Right cardiac atrium (tissue), 5 donors: ENCODE measurements around the gene TTC5. TPM values are rescaled to one million over a fixed set of nuclear protein-coding genes. Genes with fewer than 3 reads are reported as not detected.

Experiments used
- ATAC-seq, 2 donors: fragments of 200-7000 bp; cut with Tn5 transposase; one replicate each; pipeline versions ENCODE4 v1.8.0 to v1.9.1; 2020; ENCODE audit warnings: moderate library complexity in 2 of 2, mild to moderate bottlenecking in 1 of 2
- DNase-seq, 3 donors: peaks; one replicate each; pipeline ENCODE4 v3.0.0-alpha.2; 2020
- H3K27ac ChIP-seq: one replicate; pipeline ENCODE4 v1.5.1; 2013; ENCODE audit warnings: mild to moderate bottlenecking, low read length, control low read depth, moderate library complexity
- H3K27me3 ChIP-seq: one replicate; pipeline ENCODE4 v1.6.1; 2013; ENCODE audit not compliant: control insufficient read depth, insufficient read depth
- H3K4me1 ChIP-seq: one replicate; pipeline ENCODE4 v1.6.1; 2013; ENCODE audit warnings: low read length; ENCODE audit not compliant: control insufficient read depth, insufficient read depth
- H3K4me3 ChIP-seq: one replicate; pipeline ENCODE4 v1.5.1; 2013; ENCODE audit warnings: low read length, control low read depth
- H3K9me3 ChIP-seq: one replicate; pipeline ENCODE4 v1.6.1; 2013; ENCODE audit warnings: low read length; ENCODE audit not compliant: control insufficient read depth
- WGBS: extraction: QIAGEN DNeasy Blood & Tissue Kit; methylation state at CpG from one replicate; pipeline ENCODE4 v1.1.7; 2013; 5-methylcytosine and 5-hydroxymethylcytosine counted together
- intact Hi-C, 4 donors: fragments of 100-400 bp; cut with DNase I; formaldehyde crosslinking; loops; one replicate each; pipeline versions ENCODE4 v1.11.0 to v1.14.0; 2022 to 2023
- polyA plus RNA-seq: library from polyadenylated mRNA; stranded (reverse); fragments of 200-250 nt; gene quantifications from one replicate; pipeline ENCODE4 v1.2.3, GENCODE V29; 2013
- total RNA-seq, 4 donors: library from RNA; stranded (reverse); fragmentation: NEBNext Ultra II Directional; extraction: Animal tissue kit (Norgen Biotek cat#: 25700); gene quantifications; one replicate each; pipeline ENCODE4 v1.2.1, GENCODE V29; 2021
- donor health status: healthy with polysubstance abuse.
- donor health status: DM: no; HTN: yes; CAD: no.
- donor health status: DM: no; HTN: no; CAD: no.
- donor health status: DM: no; HTN: yes; CAD: no; lungs with severe emphysema.
- donor health status: DM: yes; HTN: yes; CAD: no.

TTC5 gene
- total and polyA plus RNA-seq, 5 donors = 4.5 to 12.0 (median 8.3) TPM

GRCh38 chr14:20247646-20248246 lies 58.0 kb downstream of the TTC5 start:
- Histone ChIP-seq H3K4me1 (no peaks in the 10 kb centered on the region), H3K27me3 (no peaks in the 10 kb centered on the region), H3K4me3 (no peak overlapping the region), H3K27ac (no peak overlapping the region), H3K9me3 (no peaks in the 10 kb centered on the region)
- WGBS = 62% methylated on average over 3 of the region's 3 CpGs
- DNase-seq (no peak), ATAC-seq (no peak)
- intact Hi-C loops = no loop called here

Other genes starting within 250 kb of the TTC5 start
- gene OR4L1, start 245.9 kb downstream of the TTC5 start, total RNA-seq = not detected
- not detected for gene OR4L1, start 245.9 kb downstream of the TTC5 start, polyA plus RNA-seq
- gene OR4K17, start 195.2 kb downstream of the TTC5 start, total RNA-seq = not detected
- gene OR4K17, start 195.2 kb downstream of the TTC5 start, polyA plus RNA-seq = not detected
- gene OR4N5, start 167.1 kb downstream of the TTC5 start, total RNA-seq = not detected
- gene OR4N5, start 167.1 kb downstream of the TTC5 start, polyA plus RNA-seq = not detected
- gene OR11G2, start 115.1 kb downstream of the TTC5 start, total RNA-seq = not detected
- gene OR11G2, start 115.1 kb downstream of the TTC5 start, polyA plus RNA-seq = not detected
- gene OR11H6, start 82.2 kb downstream of the TTC5 start, total RNA-seq = not detected
- gene OR11H6, start 82.2 kb downstream of the TTC5 start, polyA plus RNA-seq = not detected
- not detected for gene OR11H7, start 77.0 kb downstream of the TTC5 start, total RNA-seq
- not detected for gene OR11H7, start 77.0 kb downstream of the TTC5 start, polyA plus RNA-seq
- not detected for gene OR11H4, start 66.7 kb downstream of the TTC5 start, total RNA-seq
- not detected for gene OR11H4, start 66.7 kb downstream of the TTC5 start, polyA plus RNA-seq
- 10 to 100 TPM; 41.0 to 58.2 (median 49.5) TPM for gene CCNB1IP1, start 27.3 kb upstream of the TTC5 start, total RNA-seq
- gene CCNB1IP1, start 27.3 kb upstream of the TTC5 start, polyA plus RNA-seq = 72.1 TPM
- 10 to 100 TPM; 11.9 to 17.9 (median 16.3) TPM for gene PARP2, start 37.7 kb upstream of the TTC5 start, total RNA-seq
- gene PARP2, start 37.7 kb upstream of the TTC5 start, polyA plus RNA-seq = 14.3 TPM
- 10 to 100 TPM in 3 of 4 donors, 1 to 10 TPM in 1; 7.4 to 14.1 (median 13.1) TPM for gene TEP1, start 107.5 kb upstream of the TTC5 start, total RNA-seq
- 7.9 TPM for gene TEP1, start 107.5 kb upstream of the TTC5 start, polyA plus RNA-seq
- gene KLHL33, start 130.2 kb upstream of the TTC5 start, total RNA-seq = 1 to 10 TPM in 2 of 4 donors, under 1 TPM in 2; 0.33 to 1.7 (median 0.92) TPM
- 0.68 TPM for gene KLHL33, start 130.2 kb upstream of the TTC5 start, polyA plus RNA-seq
- gene OSGEP, start 148.9 kb upstream of the TTC5 start, total RNA-seq = 10 to 100 TPM; 17.6 to 21.9 (median 19.5) TPM
- gene OSGEP, start 148.9 kb upstream of the TTC5 start, polyA plus RNA-seq = 18.1 TPM
- gene APEX1, start 149.3 kb upstream of the TTC5 start, total RNA-seq = 10 to 100 TPM; 71.5 to 95.2 (median 90.3) TPM
- 75.8 TPM for gene APEX1, start 149.3 kb upstream of the TTC5 start, polyA plus RNA-seq
- gene PIP4P1, start 155.5 kb upstream of the TTC5 start, total RNA-seq = 10 to 100 TPM; 16.2 to 23.7 (median 23.4) TPM
- gene PIP4P1, start 155.5 kb upstream of the TTC5 start, polyA plus RNA-seq = 21.0 TPM
- 10 to 100 TPM in 1 of 4 donors, 1 to 10 TPM in 3; 6.2 to 17.2 (median 7.2) TPM for gene PNP, start 163.5 kb upstream of the TTC5 start, total RNA-seq
- 8.6 TPM for gene PNP, start 163.5 kb upstream of the TTC5 start, polyA plus RNA-seq
- gene RNASE10, start 199.6 kb upstream of the TTC5 start, total RNA-seq = under 1 TPM in 3 of 4 donors, not detected in 1; 0.21 to 0.31 (median 0.26) TPM
- gene RNASE10, start 199.6 kb upstream of the TTC5 start, polyA plus RNA-seq = not detected